ENCODE data around the gene PRR5L. TPM values are rescaled to one million over a fixed set of nuclear protein-coding genes. Genes with fewer than 3 reads are reported as not detected.

Gene PRR5L
- total RNA-seq, 4 donors from 2014 or later = 8.8 to 29.7 (median 9.4) TPM

DNA sequence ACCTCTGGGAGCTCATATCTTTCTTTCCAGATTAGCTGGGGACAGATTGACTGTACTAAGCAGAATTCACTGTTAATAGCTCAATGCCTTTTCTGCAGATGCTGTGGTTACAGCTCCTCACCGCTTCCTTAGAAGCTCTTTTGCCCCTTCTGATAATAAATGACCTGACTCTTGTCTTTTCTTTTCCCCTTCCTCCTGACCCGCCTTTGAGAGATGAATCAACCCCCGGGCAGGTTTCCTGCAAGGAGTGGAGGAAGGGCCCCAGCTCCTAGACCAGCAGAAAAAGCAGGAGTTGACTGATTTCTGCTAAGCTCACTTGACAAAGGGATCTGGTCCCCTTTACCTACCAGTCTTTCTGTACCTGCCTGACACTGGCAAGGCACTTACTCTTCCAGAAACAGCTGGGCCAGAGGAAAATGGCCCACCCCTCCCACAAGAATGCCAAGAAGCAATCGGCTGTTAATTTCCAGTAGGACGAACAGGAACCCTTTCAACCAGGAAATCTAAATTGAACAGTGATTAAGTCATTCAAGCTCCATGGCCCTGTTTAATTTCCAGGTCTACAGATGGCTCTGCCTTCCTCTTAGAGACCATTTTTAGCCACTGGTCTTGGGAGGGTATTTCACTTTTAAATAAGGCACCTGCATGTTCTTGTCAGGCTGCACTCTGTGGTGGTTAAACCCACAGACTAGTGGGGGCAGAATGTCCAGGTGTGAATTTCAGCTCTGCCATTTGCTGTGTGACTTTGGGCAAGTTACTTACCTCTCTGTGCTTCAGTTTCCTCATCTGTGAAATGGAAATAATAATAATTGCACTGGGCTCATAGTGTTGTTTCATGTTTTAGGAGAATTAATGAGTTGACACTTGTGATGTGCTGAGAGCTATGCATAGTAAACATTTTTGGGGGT, 67.5 kb downstream of the PRR5L start:
- Histone ChIP-seq H3K27ac (no peak overlapping the region), H3K4me3 (no peak overlapping the region), H3K9me3 (no peaks in the 10 kb centered on the region), H3K27me3 (no peaks in the 10 kb centered on the region), H3K4me1 (peaks cover 0 to 20% (median 0%) of the 10 kb centered on the region in 4 donors), H3K36me3 (no peaks in the 10 kb centered on the region)
- WGBS, 2 donors = 42 to 59% methylated on average over 5 of the region's 5 CpGs
- no peak for DNase-seq (ENCODE audit: low spot score in 2 of 2)
- TF ChIP-seq, protein P1, sequence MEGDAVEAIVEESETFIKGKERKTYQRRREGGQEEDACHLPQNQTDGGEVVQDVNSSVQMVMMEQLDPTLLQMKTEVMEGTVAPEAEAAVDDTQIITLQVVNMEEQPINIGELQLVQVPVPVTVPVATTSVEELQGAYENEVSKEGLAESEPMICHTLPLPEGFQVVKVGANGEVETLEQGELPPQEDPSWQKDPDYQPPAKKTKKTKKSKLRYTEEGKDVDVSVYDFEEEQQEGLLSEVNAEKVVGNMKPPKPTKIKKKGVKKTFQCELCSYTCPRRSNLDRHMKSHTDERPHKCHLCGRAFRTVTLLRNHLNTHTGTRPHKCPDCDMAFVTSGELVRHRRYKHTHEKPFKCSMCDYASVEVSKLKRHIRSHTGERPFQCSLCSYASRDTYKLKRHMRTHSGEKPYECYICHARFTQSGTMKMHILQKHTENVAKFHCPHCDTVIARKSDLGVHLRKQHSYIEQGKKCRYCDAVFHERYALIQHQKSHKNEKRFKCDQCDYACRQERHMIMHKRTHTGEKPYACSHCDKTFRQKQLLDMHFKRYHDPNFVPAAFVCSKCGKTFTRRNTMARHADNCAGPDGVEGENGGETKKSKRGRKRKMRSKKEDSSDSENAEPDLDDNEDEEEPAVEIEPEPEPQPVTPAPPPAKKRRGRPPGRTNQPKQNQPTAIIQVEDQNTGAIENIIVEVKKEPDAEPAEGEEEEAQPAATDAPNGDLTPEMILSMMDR (IDR thresholded peaks at IDR 0.05) = no peak
- TF ChIP-seq EP300 (IDR thresholded peaks at IDR 0.05) (no peak), POLR2A (IDR thresholded peaks at IDR 0.05) (no peak)

DNA sequence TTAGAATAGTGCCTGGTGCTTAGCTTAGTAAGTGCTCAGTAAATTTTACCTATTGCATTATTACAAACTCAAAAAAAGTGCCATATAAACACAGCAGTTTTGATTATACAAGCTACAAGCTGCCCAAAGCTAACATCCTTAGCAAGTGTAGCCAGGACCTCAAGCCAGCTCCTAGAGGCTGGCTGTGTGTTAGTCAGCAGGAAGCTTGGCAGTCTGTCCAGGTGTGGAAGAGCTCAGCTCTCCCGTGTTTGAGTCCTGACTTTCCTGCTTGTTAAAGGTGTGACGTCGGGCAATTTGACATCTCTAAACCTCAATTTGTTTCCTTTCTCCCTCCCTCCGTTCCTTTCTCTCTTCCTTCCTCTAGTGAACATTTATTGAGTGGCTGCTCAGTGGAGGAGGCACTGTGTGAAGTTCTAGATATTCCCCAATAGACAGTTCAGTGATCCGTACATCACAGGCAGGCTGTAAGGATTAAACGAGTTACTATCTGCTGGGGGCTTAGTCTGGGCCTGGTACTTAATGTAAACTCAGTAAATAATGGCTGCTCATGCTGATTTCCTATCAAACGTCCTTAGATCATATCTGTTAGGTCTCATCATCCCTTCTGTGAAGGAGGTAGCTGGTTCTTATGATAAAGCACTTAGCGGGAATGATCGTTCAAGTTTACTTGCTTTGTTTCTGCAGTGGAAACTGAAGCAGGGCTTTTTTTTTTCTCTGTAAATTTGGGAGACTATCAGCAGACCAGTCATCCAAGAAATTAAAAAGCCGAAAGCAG, 68.7 kb downstream of the PRR5L start:
- no peak for DNase-seq (ENCODE audit: low spot score in 2 of 2)
- Histone ChIP-seq H3K36me3 (no peaks in the 10 kb centered on the region), H3K4me3 (no peak overlapping the region), H3K9me3 (no peaks in the 10 kb centered on the region), H3K4me1 (peaks cover 0 to 20% (median 0%) of the 10 kb centered on the region in 4 donors), H3K27me3 (no peaks in the 10 kb centered on the region), H3K27ac (no peak overlapping the region)
- TF ChIP-seq EP300 (IDR thresholded peaks at IDR 0.05) = no peak
- WGBS, 2 donors = 74 to 77% methylated on average over 10 of the region's 10 CpGs

DNA sequence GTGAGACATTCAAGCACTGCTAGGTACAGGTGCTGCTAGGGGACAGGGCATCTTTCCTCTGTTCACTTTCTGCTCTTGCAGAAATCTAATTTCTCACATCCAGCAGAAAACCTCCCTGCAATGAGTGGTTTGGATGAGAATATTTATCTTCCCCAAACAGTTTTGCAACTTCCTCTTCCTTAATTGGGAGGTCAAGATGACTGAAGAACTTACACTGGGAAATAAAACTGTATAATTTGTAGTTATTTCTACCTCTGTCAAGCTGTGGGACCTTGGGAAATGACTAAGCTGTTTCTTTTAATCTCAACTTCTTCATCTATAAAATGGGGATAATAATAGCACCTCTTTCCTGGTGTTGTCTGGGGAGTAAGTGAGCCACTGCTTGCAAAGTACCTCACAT, 69.8 kb downstream of the PRR5L start:
- Histone ChIP-seq H3K36me3 (no peaks in the 10 kb centered on the region), H3K4me1 (peaks cover 0 to 20% (median 0%) of the 10 kb centered on the region in 4 donors), H3K27ac (no peak overlapping the region), H3K9me3 (no peaks in the 10 kb centered on the region), H3K27me3 (no peaks in the 10 kb centered on the region), H3K4me3 (no peak overlapping the region)
- TF ChIP-seq, protein P1 (IDR thresholded peaks at IDR 0.05) = no peak
- TF ChIP-seq EP300 (IDR thresholded peaks at IDR 0.05) (no peak), POLR2A (IDR thresholded peaks at IDR 0.05) (no peak)
- no peak for DNase-seq (ENCODE audit: low spot score in 2 of 2)

DNA sequence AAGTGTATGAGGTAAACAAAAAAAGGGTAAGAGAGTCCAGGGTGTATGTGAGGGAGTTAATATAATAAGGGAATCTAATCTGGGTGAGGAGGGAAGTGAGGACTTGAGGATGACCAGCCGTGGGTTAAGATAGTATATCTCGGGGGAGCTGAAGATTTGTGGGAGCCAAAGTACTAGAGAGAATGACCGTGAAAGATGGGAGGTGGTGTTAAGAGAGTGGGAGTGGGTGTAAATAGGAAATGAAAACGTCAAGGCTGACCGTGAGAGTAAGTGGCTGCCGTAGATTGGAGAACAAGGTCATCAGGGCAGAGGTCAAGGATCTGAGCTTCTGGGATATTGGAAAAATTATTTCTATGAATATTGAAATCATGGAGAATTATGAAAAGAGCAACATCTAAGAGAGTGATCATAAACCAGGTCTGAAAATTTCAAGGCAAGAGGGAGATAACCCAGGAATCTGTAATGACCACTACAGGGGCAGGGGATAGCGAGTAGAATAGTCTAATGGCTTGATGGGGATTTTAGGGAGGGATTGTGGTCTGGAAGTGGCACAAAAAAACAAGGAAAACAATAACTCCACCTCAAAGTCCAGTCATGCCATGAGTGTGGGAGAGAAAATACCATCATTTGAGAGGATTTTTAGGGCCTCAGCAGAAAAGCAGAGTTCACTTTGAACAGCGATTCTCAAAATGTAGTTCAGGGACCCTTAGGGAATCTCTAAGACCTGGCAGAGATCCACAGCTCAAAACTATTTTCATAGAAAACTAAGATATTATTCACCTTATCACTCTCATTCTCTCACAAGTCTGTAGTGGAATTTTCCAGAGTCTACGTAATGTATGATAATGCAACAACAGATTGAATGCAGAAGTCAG, 72.0 kb downstream of the PRR5L start:
- Histone ChIP-seq H3K27me3 (no peaks in the 10 kb centered on the region), H3K36me3 (no peaks in the 10 kb centered on the region), H3K27ac (peak overlapping the region in 2 of 4 donors; percentile 18 to 52), H3K4me1 (peaks cover 0 to 10% (median under 1%) of the 10 kb centered on the region in 4 donors), H3K9me3 (no peaks in the 10 kb centered on the region), H3K4me3 (no peak overlapping the region)
- 62 to 70% methylated on average over 9 of the region's 9 CpGs for WGBS, 2 donors
- no peak for DNase-seq (ENCODE audit: low spot score in 2 of 2)
- no peak for TF ChIP-seq EP300 (IDR thresholded peaks at IDR 0.05)
- TF ChIP-seq, protein P1 (IDR thresholded peaks at IDR 0.05) = no peak
- TF ChIP-seq POLR2A (IDR thresholded peaks at IDR 0.05) = no peak

DNA sequence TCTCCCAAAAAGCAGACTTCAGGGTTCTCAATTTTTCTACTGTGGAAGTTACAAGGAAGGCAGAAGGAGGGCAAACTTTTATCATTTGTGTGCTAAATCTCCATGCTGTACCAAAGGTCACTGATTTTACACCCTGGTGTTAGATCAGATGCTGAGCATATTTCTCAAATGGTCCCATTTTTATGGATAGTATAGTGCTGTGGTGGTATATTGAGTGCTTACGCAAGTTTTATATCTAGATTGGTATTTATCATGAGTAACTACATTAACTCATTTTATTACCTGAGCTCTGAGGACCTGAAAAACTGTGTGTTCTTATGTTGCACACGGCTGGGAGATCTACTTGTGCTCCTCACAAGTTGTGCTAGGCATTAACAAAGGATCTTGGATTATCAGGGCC, 75.1 kb downstream of the PRR5L start:
- no peak for DNase-seq (ENCODE audit: low spot score in 2 of 2)
- no peak for TF ChIP-seq EP300 (IDR thresholded peaks at IDR 0.05)
- TF ChIP-seq POLR2A (IDR thresholded peaks at IDR 0.05) = no peak
- TF ChIP-seq, protein P1 (IDR thresholded peaks at IDR 0.05) = no peak
- 90 to 91% methylated on average over 2 of the region's 2 CpGs for WGBS, 2 donors
- peaks cover 0 to 6% of the 10 kb centered on the region in 2 donors for H3K27me3 ChIP-seq
- H3K4me1 ChIP-seq = peaks cover 0 to 14% (median 2%) of the 10 kb centered on the region in 4 donors
- no peaks in the 10 kb centered on the region for H3K36me3 ChIP-seq
- H3K9me3 ChIP-seq = no peaks in the 10 kb centered on the region
- no peak overlapping the region for H3K27ac ChIP-seq
- H3K4me3 ChIP-seq = no peak overlapping the region

Data from tibial nerve (tissue), 4 donors.